Left lung (tissue), 10 donors: ENCODE results near the gene LINC01488. TPM values are rescaled to one million over a fixed set of nuclear protein-coding genes. Genes with fewer than 3 reads are reported as not detected.

ENCODE experiments used
- ATAC-seq: fragments of 200-7000 bp; cut with Tn5 transposase; one replicate; pipeline ENCODE4 v1.9.1; 2020; ENCODE audit warnings: moderate library complexity
- DNase-seq, 4 donors: peaks; one replicate each; pipeline ENCODE4 v3.0.0-alpha.2; 2013 to 2020
- H3K27ac ChIP-seq, 2 donors: fragments of 200-600 bp; sonication (generic) in 1 of 2; one replicate each; pipeline versions ENCODE4 v1.5.0 to v1.8.0; 2020 to 2021
- H3K27me3 ChIP-seq, 2 donors: fragments of 200-600 bp; sonication (generic) in 1 of 2; one replicate each; pipeline versions ENCODE4 v1.5.0 to v1.8.0; 2020 to 2021
- H3K36me3 ChIP-seq, 2 donors: fragments of 200-600 bp; sonication (generic) in 1 of 2; one replicate each; pipeline versions ENCODE4 v1.5.0 to v1.8.0; 2020 to 2021
- H3K4me1 ChIP-seq, 2 donors: fragments of 200-600 bp; one replicate each; pipeline ENCODE4 v1.8.0; 2021
- H3K4me3 ChIP-seq, 2 donors: fragments of 200-600 bp; sonication (generic) in 1 of 2; one replicate each; pipeline versions ENCODE4 v1.5.0 to v1.8.0; 2020 to 2021; ENCODE audit warnings: mild to moderate bottlenecking in 1 of 2
- H3K9me3 ChIP-seq, 2 donors: fragments of 200-600 bp; sonication (generic) in 1 of 2; one replicate each; pipeline versions ENCODE4 v1.5.0 to v1.8.0; 2020 to 2021
- CTCF ChIP-seq, 2 donors: fragments of 200-600 bp; sonication (generic) in 1 of 2; IDR thresholded peaks; one replicate each; pipeline versions ENCODE4 v1.5.0 to v1.8.0; 2021; ENCODE audit warnings: antibody characterized with exemption in 2 of 2
- intact Hi-C, 2 donors: fragments of 100-400 bp; cut with DNase I; formaldehyde crosslinking; loops; one replicate each; pipeline versions ENCODE4 v1.11.2 to v1.14.2; 2022
- polyA plus RNA-seq, 6 donors: library from polyadenylated mRNA; unstranded; fragments of 120-200 nt; gene quantifications; one replicate each; pipeline ENCODE4 v1.2.1, GENCODE V29; 2013; ENCODE audit not compliant: insufficient read length in 6 of 6
- total RNA-seq, 2 donors: library from RNA; stranded (reverse); fragmentation: NEBNext Ultra II Directional; extraction: Animal tissue kit (Norgen Biotek cat#: 25700); gene quantifications; one replicate each; pipeline ENCODE4 v1.2.1, GENCODE V29; 2021
- donor health status: DM: no; HTN: yes; CAD: no.
- donor health status: DM: no; HTN: no; CAD: no.

Gene LINC01488
- total and polyA plus RNA-seq, 8 donors = 0.04 to 0.12 (median 0.07) TPM; not detected in 2

- ATAC-seq (no peak), DNase-seq (peak in 1 of 4 donors; percentile 60)
- Histone ChIP-seq H3K36me3 (no peaks in the 10 kb centered on the region), H3K4me1 (peaks cover 0 to 5% of the 10 kb centered on the region in 2 donors), H3K27ac (no peak overlapping the region), H3K4me3 (no peak overlapping the region), H3K9me3 (no peaks in the 10 kb centered on the region), H3K27me3 (no peaks in the 10 kb centered on the region)
- no peak for TF ChIP-seq CTCF (IDR thresholded peaks at IDR 0.05)
- intact Hi-C loops = no loop called here
Observed at GRCh38 chr11:69489746-69490365, 8.4 kb downstream of the LINC01488 start.

GRCh38 chr11:69490516-69490915 is 9.1 kb downstream of the LINC01488 start:
- Histone ChIP-seq H3K27ac (no peak overlapping the region), H3K36me3 (no peaks in the 10 kb centered on the region), H3K27me3 (no peaks in the 10 kb centered on the region), H3K4me3 (no peak overlapping the region), H3K9me3 (no peaks in the 10 kb centered on the region), H3K4me1 (peaks cover 0 to 6% of the 10 kb centered on the region in 2 donors)
- no peak for ATAC-seq
- intact Hi-C loops = no loop called here
- no peak for TF ChIP-seq CTCF (IDR thresholded peaks at IDR 0.05)
- peak in 1 of 4 donors; percentile 18 for DNase-seq

- no peaks in the 10 kb centered on the region for H3K36me3 ChIP-seq
- DNase-seq (peak in 1 of 4 donors; percentile 61), ATAC-seq (no peak)
- H3K4me3 ChIP-seq = no peak overlapping the region
- H3K27ac ChIP-seq = no peak overlapping the region
- intact Hi-C loops = no loop called here
- TF ChIP-seq CTCF (IDR thresholded peaks at IDR 0.05) = no peak
- H3K9me3 ChIP-seq = no peaks in the 10 kb centered on the region
- no peaks in the 10 kb centered on the region for H3K27me3 ChIP-seq
- peaks cover 0 to 8% of the 10 kb centered on the region in 2 donors for H3K4me1 ChIP-seq
Observed at GRCh38 chr11:69491071-69492031, 9.9 kb downstream of the LINC01488 start.

- Histone ChIP-seq H3K27ac (no peak overlapping the region), H3K4me1 (peaks cover 5 to 18% of the 10 kb centered on the region in 2 donors), H3K36me3 (no peaks in the 10 kb centered on the region), H3K4me3 (no peak overlapping the region), H3K27me3 (no peaks in the 10 kb centered on the region), H3K9me3 (no peaks in the 10 kb centered on the region)
- intact Hi-C loops = no loop called here
- DNase-seq = peak in 1 of 4 donors; percentile 53
- ATAC-seq = no peak
- TF ChIP-seq CTCF (IDR thresholded peaks at IDR 0.05) = no peak
Observed at GRCh38 chr11:69492201-69492991, 10.9 kb downstream of the LINC01488 start.
